ENCODE results near the gene ZNF418. TPM values are rescaled to one million over a fixed set of nuclear protein-coding genes. Genes with fewer than 3 reads are reported as not detected.
A peak's percentile ranks its signal among the peaks of the same experiment; 100 is the strongest.
"Not testable (repeated sequence)": the region's sequence is repeated elsewhere in the genome, so short reads cannot be mapped to it uniquely, and the experiment has no call there.

Gene ZNF418
- total RNA-seq, 8 experiments from 2014 or later: 2.4 to 15.3 (median 11.8) TPM

DNA sequence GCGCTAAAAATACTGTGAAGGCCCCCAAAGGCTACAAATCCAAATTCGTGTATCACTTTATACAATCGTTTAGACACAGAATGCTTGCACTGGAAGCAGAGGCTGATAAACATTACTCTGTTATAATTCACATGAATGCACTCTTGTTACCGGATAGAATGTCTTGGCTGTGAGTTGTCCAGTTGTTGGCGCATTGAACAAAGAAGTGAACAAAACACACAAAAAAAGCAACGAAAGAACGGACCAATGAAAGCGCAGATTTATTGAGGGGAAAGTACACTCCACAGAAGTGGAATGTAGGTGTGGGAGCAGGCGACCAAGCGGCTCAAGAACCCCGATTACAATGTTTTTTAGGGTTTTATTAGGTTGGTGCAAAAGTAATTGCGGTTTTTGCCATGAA is 529 bp upstream of the ZNF418 start:
- no peak for ATAC-seq (replicated peaks in 6 of 8)
- peaks cover 0 to 4% of the 10 kb centered on the region in 2 donors for H3K4me1 ChIP-seq (replicated peaks in 1 of 2)
- 40 to 100% (median 81%) methylated on average over 1 to 12 of the region's 12 CpGs; no CpG with 5 or more reads in 1 of the 10 experiments for WGBS, 10 experiments
- H3K27ac ChIP-seq: no peak overlapping the region
- H3K4me3 ChIP-seq: peak overlapping the region in 1 of 5 donors; percentile 61
- in situ Hi-C loops (cut with MboI; ENCODE audit: low pct_unique_long_range_greater_than_20kb in 2 of 9, low sequenced_read_pairs in 9 of 9, unreplicated experiment in 9 of 9): no loop called here

DNA sequence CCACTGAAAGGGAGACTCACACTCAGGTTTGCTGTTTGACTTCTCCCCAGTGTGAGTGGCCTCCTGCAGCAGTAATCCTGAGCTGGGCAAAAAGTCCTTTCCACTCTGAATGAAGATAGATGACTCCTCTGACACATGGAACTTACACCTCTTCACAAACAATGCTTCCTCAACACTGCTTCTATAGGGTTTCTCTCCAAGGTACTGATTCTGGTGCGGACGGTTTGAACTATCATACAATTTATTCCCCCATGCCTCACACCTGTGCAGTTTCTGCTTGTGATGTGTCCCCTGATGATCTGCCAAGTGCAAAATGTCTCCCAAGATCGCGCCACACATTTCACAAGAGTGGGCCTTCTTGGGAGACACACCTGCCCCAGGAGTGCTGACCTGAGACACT is 7.6 kb downstream of the ZNF418 start:
- Histone ChIP-seq H3K27ac (no peak overlapping the region), H3K4me3 (no peak overlapping the region), H3K4me1 (replicated peaks in 1 of 2) (no peaks in the 10 kb centered on the region)
- in situ Hi-C loops (cut with MboI; ENCODE audit: low pct_unique_long_range_greater_than_20kb in 2 of 9, low sequenced_read_pairs in 9 of 9, unreplicated experiment in 9 of 9): no loop called here
- WGBS, 10 experiments: 83 to 96% (median 93%) methylated on average over 2 to 4 of the region's 4 CpGs; no CpG with 5 or more reads in 7 of the 10 experiments
- no peak for ATAC-seq (replicated peaks in 6 of 8)

DNA sequence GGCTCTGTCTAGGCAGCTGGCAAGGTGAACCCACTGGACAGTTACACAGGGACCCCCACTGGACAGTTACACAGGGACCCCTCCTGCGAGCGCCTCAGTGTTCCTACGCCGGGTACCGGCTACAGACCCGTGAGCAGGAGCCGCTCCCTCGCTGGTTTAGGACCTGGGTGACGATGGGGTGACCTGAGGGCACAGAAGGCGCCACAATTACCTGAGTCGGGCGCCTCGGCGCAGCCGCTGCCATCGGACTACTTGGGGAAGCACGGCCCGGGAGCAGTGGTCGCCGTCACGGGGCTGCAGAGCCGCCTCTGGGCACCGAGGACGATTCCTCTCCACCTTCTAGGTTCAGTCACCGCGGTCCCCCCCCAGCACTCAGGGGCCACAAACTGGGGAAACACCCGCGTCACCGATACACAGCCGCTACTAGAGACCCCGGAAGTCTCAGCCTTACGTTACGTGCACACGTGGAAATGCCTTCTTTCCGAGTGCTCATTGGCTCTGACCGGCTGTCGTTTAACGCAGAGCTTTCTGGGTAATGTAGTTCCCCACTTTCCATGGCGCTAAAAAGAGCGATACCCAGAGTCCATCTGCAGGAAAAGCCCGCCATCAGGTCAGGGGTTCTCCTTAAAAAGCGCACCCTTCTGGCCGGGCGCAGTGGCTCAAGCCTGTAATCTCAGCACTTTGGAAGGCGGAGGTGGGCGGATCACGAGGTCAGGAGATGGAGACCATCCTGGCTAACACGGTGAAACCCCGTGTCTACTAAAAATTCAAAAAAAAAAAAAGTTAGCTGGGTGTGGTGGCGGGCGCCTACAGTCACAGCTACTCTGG is 18.8 kb downstream of the ZNF418 start, which contains the start of gene ZNF417:
Gene ZNF417, minus strand, starts transcription at position 425 of the 828 bp plus-strand sequence. Its CDS starts 181 bp downstream, at position 244.
- Histone ChIP-seq H3K4me3 (peak within 1 kb of the TSS; percentile 62 to 90 (median 79)), H3K27ac (peak within 1 kb of the TSS; percentile 86 to 98)
- H3K4me1 ChIP-seq (replicated peaks in 1 of 2); in situ Hi-C loops (cut with MboI; ENCODE audit: low pct_unique_long_range_greater_than_20kb in 2 of 9, low sequenced_read_pairs in 9 of 9, unreplicated experiment in 9 of 9): not testable (repeated sequence)
- ATAC-seq (replicated peaks in 6 of 8): peak; percentile 96 to 99 (median 98)
- 0 to 7% (median 0%) methylated on average over 1 to 15 of the region's 51 CpGs; no CpG with 5 or more reads in 5 of the 10 experiments for WGBS, 10 experiments

DNA sequence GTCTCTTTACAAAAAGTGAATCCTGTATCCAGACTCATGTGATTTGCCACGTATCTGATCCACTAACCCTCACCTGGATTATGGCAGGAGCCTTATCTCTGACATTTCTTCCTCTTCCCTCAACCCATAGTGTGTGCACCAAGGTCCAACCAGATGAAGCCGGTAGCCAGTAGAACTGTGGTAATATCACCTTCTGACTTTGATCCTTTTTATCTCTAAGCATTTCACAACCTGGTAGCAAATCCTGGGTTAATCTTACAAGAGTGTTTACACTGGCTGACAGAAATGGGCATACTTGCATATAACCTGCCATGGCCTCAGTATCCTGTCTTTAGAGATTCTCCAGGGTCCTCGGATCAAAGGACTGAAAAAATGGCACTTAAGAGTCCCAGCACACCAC is 20.7 kb downstream of the ZNF418 start:
- H3K4me3 ChIP-seq: peak overlapping the region in 2 of 5 donors; percentile 79 to 87
- no peak for ATAC-seq (replicated peaks in 6 of 8)
- H3K4me1 ChIP-seq (replicated peaks in 1 of 2): peaks cover 6 to 7% of the 10 kb centered on the region in 2 donors
- no peak overlapping the region for H3K27ac ChIP-seq
- 90 to 100% (median 100%) methylated on average over 1 to 2 of the region's 3 CpGs; no CpG with 5 or more reads in 3 of the 10 experiments for WGBS, 10 experiments
- in situ Hi-C loops (cut with MboI; ENCODE audit: low pct_unique_long_range_greater_than_20kb in 2 of 9, low sequenced_read_pairs in 9 of 9, unreplicated experiment in 9 of 9): no loop called here

DNA sequence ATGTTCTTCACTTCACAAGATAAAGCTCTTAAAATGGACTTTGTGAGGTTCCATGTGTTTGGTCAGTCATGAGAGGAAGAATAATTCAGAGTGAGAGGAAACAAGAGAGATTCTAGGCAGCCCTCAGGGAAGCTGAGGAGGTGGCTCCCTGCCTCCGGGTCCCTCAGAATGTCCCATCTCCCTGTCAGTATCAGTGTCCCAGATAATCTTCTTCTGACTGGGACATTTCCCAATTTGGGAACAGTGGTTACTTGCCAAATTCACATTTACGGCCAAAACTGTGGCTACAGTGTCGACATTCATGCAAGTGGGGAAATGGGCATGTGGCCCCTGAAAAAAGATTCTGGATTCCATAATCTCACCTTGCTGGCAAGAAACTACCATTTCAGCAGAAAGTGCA is 27.8 kb downstream of the ZNF418 start:
- 90 to 100% (median 92%) methylated on average over 1 to 3 of the region's 3 CpGs; no CpG with 5 or more reads in 5 of the 10 experiments for WGBS, 10 experiments
- ATAC-seq (replicated peaks in 6 of 8): no peak

DNA sequence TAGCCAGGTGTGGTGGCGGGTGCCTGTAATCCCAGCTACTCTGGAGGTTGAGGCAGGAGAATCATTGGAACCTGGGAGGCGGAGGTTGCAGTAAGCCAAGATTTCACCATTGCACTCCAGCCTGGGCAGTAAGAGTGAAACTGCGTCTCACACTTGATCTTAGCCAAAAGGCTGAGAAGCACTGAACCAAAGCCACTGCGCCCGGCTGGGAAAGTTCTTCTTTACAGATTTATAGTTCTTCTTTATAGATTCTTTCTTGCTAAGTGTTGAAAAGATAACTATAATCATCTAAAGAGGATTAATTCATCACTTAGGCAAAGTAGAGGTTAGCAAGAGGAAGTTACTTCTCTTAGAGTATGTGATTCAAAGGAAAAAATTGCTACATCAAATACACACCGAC is 29.9 kb downstream of the ZNF418 start:
- no peak for ATAC-seq (replicated peaks in 6 of 8)
- H3K4me1 ChIP-seq (replicated peaks in 1 of 2): no peaks in the 10 kb centered on the region
- WGBS, 10 experiments: 91 to 100% (median 100%) methylated on average over 1 to 6 of the region's 6 CpGs; no CpG with 5 or more reads in 1 of the 10 experiments
- no peak overlapping the region for H3K4me3 ChIP-seq
- in situ Hi-C loops (cut with MboI; ENCODE audit: low pct_unique_long_range_greater_than_20kb in 2 of 9, low sequenced_read_pairs in 9 of 9, unreplicated experiment in 9 of 9): no loop called here
- H3K27ac ChIP-seq: no peak overlapping the region

More for the DNA sequence above, 27.8 kb downstream of the ZNF418 start:
- H3K27ac ChIP-seq: no peak overlapping the region
- in situ Hi-C loops (cut with MboI; ENCODE audit: low pct_unique_long_range_greater_than_20kb in 2 of 9, low sequenced_read_pairs in 9 of 9, unreplicated experiment in 9 of 9): no loop called here
- no peak overlapping the region for H3K4me3 ChIP-seq
- no peaks in the 10 kb centered on the region for H3K4me1 ChIP-seq (replicated peaks in 1 of 2)

DNA sequence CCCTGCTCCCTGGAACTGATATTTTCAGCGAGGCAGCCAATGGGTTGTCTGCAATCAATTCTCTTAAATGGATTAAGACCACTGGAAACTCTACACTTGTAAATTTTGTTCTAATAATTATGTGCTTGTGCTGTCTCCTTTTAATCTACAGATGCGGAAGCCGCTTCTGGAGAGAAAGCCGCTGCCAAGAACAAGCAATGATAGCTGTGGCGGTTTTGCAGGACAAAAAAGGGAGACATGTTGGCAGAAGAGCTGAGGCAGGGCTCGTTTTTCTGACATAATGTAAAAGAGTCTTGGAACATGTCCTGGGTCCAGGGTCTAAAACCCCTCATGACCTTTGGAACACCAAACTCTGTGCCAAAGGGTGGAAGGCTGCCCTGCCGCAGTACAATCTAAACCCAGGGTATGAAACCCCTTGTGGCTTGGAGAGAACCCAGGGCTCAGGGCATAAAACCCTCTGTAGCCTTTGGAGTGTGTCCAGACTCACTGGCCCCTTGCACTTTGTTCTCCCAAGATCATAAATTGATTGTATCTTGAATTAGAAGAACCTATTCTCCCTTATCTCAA is 31.5 kb downstream of the ZNF418 start:
- in situ Hi-C loops (cut with MboI; ENCODE audit: low pct_unique_long_range_greater_than_20kb in 2 of 9, low sequenced_read_pairs in 9 of 9, unreplicated experiment in 9 of 9): no loop called here
- H3K27ac ChIP-seq: no peak overlapping the region
- no peak for ATAC-seq (replicated peaks in 6 of 8)
- H3K4me1 ChIP-seq (replicated peaks in 1 of 2): no peaks in the 10 kb centered on the region
- WGBS, 10 experiments: 50 to 85% (median 60%) methylated on average over 2 to 5 of the region's 7 CpGs; no CpG with 5 or more reads in 3 of the 10 experiments
- no peak overlapping the region for H3K4me3 ChIP-seq

DNA sequence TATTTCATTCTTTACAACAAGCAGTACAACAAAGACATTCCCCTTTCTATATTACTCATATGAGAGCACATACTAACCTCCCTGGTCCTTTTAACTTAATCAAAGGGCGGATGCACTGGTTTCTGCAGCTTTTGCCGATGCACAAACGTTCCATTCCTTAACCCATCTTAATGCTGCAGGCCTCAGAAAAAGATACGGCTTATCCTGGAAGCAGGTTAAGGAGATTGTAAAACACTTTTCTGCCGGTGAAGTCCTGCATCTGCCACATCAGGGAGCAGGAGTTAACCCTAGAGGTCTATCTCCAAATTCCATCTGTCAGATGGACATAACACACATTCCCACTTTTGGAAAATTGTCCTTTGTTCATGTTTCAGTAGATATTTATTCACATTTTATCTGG is 34.9 kb downstream of the ZNF418 start:
- in situ Hi-C loops (cut with MboI; ENCODE audit: low pct_unique_long_range_greater_than_20kb in 2 of 9, low sequenced_read_pairs in 9 of 9, unreplicated experiment in 9 of 9): no loop called here
- no peak for ATAC-seq (replicated peaks in 6 of 8)
- no peak overlapping the region for H3K4me3 ChIP-seq
- no peak overlapping the region for H3K27ac ChIP-seq
- H3K4me1 ChIP-seq (replicated peaks in 1 of 2): no peaks in the 10 kb centered on the region
- 31 to 100% (median 86%) methylated on average over 1 to 5 of the region's 5 CpGs for WGBS, 10 experiments

DNA sequence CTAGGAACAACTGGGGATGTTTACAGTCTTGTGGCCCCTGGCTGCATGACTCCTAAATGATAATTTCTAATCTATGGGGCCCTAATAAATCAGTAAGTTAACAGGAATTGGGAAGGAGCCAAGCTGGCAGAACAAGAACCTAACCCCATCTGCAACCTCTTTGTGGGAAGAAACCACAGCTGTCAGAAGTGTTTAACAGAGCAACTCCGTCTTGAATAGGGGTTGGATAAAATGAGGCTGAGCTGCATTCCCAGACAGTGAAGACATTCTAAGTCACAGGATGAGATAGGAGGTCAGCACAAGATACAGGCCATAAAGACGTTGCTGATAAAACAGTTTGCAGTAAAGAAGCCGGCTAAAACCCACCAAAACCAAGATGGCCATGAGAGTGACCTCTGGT is 44.5 kb downstream of the ZNF418 start:
- 0 to 100% (median 37%) methylated on average over 1 to 3 of the region's 3 CpGs; no CpG with 5 or more reads in 3 of the 10 experiments for WGBS, 10 experiments
- H3K4me3 ChIP-seq; ATAC-seq (replicated peaks in 6 of 8); H3K27ac ChIP-seq; in situ Hi-C loops (cut with MboI; ENCODE audit: low pct_unique_long_range_greater_than_20kb in 2 of 9, low sequenced_read_pairs in 9 of 9, unreplicated experiment in 9 of 9): not testable (repeated sequence)
- H3K4me1 ChIP-seq (replicated peaks in 1 of 2): peaks cover 7 to 11% of the 10 kb centered on the region in 2 donors

DNA sequence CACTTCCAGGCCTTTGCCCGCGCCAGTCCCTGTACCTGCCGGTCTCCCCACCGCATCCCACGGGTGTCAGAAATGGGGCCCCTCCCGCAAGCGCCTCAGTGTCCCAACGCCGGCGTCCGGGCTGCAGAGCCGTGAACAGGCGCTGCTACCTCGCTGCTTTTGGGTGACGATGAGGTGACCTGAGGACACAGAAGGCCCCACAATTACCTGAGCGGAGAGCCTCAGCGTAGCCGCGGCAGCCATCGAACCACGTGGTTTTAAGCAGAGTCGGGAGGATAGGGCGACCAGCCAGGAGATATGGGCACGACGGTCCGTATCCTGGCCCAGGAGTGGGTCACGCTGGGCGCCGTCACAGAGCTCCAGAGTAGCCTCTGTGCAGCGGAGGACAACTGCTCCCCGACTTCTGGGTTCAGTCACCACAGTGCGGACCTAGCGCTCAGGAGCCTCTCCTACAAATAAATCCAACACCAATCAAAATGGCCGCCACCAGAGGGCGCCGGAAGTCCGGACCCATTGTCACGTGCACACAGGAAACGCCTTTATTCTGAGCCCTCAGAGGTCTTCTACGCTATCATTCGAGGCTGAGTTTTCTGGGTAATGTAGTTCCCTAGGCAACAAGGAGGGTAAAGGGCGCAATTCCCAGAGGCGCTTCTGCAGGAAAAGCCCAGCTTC is 46.5 kb downstream of the ZNF418 start, which contains the start of gene ZNF814:
Gene ZNF814, minus strand, starts transcription at position 478 of the 672 bp plus-strand sequence. Its CDS starts 235 bp downstream, at position 243.
- H3K4me3 ChIP-seq: peak within 1 kb of the TSS; percentile 56 to 98 (median 86)
- in situ Hi-C loops (cut with MboI; ENCODE audit: low pct_unique_long_range_greater_than_20kb in 2 of 9, low sequenced_read_pairs in 9 of 9, unreplicated experiment in 9 of 9): no loop called here
- ATAC-seq (replicated peaks in 6 of 8): peak; percentile 88 to 97 (median 91)
- H3K4me1 ChIP-seq (replicated peaks in 1 of 2): peaks cover 7 to 11% of the 10 kb centered on the region in 2 donors
- peak within 1 kb of the TSS; percentile 81 to 82 for H3K27ac ChIP-seq
- 0 to 13% (median 0%) methylated on average over 2 to 13 of the region's 43 CpGs; no CpG with 5 or more reads in 3 of the 10 experiments for WGBS, 10 experiments

DNA sequence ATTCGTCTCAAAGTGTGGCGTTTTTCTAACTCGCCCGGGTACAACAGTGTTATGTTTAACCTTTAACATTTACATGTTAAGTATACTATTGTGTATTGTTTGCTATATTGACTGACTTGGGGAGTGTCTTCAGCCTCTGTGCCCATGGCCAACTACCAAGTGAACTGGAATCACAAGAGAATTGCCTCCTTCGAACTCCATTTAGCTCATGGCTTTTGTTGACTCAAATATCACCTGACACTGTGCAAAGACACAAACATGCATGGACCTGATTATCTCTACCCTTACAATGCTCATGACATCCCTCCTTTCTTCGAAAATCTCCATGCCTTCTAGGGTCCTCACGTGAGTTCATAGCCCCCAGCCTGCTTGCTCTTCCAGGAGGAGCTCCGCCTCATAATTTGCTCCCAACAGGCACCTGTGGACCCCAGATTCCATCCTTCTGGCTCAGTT is 47.1 kb downstream of the ZNF418 start:
- Histone ChIP-seq H3K4me1 (replicated peaks in 1 of 2) (peaks cover 7 to 11% of the 10 kb centered on the region in 2 donors), H3K4me3 (peak overlapping the region; percentile 56 to 98 (median 86)), H3K27ac (peak overlapping the region; percentile 81 to 82)
- peak in 7 of 8 experiments; percentile 2 to 32 (median 6) for ATAC-seq (replicated peaks in 6 of 8)
- in situ Hi-C loops (cut with MboI; ENCODE audit: low pct_unique_long_range_greater_than_20kb in 2 of 9, low sequenced_read_pairs in 9 of 9, unreplicated experiment in 9 of 9): no loop called here
- 0 to 17% (median 4%) methylated on average over 1 to 7 of the region's 8 CpGs; no CpG with 5 or more reads in 1 of the 10 experiments for WGBS, 10 experiments

DNA sequence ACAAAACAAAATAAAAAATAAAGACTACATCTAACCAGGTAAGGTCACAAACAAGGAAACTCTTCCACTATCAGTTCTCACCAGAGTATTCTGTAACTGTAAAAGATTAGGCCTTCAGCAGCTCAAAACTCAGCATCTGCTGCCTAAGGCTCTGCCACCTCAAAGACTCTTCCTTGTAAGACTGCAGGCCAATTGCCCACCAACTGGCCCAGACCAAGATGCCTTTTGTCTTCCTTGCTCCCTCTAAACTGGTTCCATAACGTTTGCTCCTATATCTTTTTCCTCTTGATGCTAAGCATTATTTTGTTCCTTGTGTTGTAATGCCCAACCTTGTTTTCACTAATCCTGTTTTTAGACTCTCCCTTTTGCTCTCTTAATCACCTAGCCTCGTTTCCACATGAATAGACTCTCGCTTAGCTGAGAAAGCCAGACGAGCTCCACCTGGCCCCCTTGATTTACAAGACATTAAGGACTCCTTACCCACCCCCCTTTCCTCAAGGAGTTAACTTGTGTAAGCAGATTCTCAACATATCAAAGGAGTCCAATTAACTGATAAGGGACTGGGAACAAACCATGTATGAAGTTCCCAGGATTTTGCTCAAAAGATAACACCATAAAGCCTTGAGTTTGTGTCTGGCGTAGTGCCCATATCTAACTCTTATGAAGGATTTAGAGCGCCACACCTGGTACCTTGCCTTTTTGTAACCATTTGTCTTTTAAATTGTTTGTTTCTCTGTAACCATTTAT is 47.8 kb downstream of the ZNF418 start:
- no peak for ATAC-seq (replicated peaks in 6 of 8)
- in situ Hi-C loops (cut with MboI; ENCODE audit: low pct_unique_long_range_greater_than_20kb in 2 of 9, low sequenced_read_pairs in 9 of 9, unreplicated experiment in 9 of 9): no loop called here
- Histone ChIP-seq H3K4me3 (peak overlapping the region; percentile 56 to 98 (median 86)), H3K4me1 (replicated peaks in 1 of 2) (peaks cover 7 to 11% of the 10 kb centered on the region in 2 donors), H3K27ac (no peak overlapping the region)
- 1 to 36% (median 15%) methylated on average over 2 to 6 of the region's 6 CpGs for WGBS, 10 experiments

Measured in motor neuron (in vitro differentiated cells).